Sigmoid colon (tissue), 4 donors: ENCODE data around the gene ACAA2.

Experiments
- CTCF ChIP-seq, 4 experiments: fragments of 450-650 bp in 3 of 4; fragments of 200-600 bp in 1 of 4; IDR thresholded peaks; one replicate each; pipeline ENCODE4 v1.5.1; 2016 to 2019; ENCODE audit warnings: antibody characterized with exemption in 4 of 4, mild to moderate bottlenecking in 3 of 4, moderate library complexity in 2 of 4
- POLR2A ChIP-seq, 2 donors: fragments of 450-650 bp; IDR thresholded peaks; one replicate each; pipeline ENCODE4 v1.6.1; 2016; ENCODE audit warnings: antibody characterized with exemption in 2 of 2, mild to moderate bottlenecking in 2 of 2, moderate library complexity in 2 of 2
- POLR2AphosphoS5 ChIP-seq, 4 donors: sonication (generic); formaldehyde crosslinking; IDR thresholded peaks; one replicate each; pipeline ENCODE4 v1.6.1; 2017; ENCODE audit warnings: antibody characterized with exemption in 4 of 4

DNA sequence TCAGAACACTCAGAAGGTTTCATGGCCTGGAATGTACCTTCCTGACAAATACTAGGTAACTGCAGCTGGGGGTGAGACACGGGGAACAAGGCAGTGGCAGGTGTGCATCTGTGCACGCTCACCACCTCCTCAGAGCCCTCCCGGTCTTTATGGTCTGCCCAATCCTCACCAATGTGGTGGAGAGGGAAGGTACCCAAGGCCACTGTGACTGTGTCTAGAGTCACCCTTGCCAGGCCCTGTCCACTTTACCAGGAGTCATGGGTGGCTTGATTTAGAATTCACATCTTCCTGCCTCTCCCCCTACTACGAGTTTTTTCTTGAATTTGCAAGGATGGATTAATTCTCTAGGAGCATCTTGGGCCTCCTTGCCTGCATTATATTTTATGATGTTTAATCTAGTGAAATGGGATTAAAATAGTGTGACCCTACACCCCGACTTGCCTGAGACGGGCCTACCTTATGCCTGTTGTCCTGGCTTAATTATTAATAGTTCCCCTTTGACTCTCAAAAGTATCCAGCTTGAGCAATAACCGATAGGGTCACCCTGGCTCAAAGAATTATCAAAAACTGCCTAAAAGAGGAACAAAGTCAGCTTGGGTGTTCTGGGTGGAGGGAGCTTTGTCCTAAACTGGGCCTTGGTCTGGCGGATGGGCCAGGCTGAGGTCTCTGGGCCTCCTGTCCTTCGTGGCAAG, 56.5 kb downstream of the ACAA2 start:
- TF ChIP-seq CTCF (IDR thresholded peaks at IDR 0.05), result no peak
- no peak for TF ChIP-seq POLR2AphosphoS5 (IDR thresholded peaks at IDR 0.05)
- TF ChIP-seq POLR2A (IDR thresholded peaks at IDR 0.05), result no peak
